ENCODE measurements around the gene GALNT9. TPM values are rescaled to one million over a fixed set of nuclear protein-coding genes. Genes with fewer than 3 reads are reported as not detected.

GALNT9 gene
- total RNA-seq, 1 donor from 2014 or later = not detected

DNA sequence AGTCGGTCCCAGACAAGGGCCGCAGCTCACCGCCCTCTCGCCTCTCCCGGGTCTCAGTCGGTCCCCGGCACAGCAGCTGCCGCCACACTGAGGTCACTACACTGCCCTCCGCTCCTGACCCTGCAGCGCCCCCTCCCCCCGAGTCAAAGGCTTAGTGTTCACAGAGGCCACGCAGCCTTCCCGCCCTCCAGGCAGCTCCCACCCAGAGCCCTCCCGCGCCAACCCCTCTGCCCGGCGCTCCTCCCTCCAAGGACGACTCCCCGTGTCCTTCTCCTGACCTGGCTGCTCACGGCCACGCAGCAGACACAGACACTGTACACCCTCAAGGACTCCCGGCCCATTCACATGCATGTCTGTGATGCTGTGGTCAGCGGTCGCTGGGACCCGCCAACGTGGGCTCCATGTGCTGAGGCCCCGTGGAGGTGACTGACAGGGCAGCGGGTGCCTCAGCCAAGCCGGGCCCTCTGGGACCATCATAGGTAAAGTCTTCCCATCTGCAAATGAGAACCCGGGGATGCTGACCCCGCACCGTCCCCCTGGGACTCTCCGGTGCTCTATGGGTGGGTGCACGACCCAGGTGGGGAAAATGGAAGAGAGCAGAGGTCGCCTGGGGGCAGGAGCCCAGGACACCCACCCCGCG lies 16.3 kb upstream of the GALNT9 start:
- no peak overlapping the region for H3K27ac Mint-ChIP-seq
- no peaks in the 10 kb centered on the region for H3K36me3 Mint-ChIP-seq (ENCODE audit: low read depth)
- intact Hi-C loops (cut with micrococcal nuclease) = no loop called here
- H3K4me1 Mint-ChIP-seq (ENCODE audit: low read depth) = no peaks in the 10 kb centered on the region
- no peaks in the 10 kb centered on the region for H3K9me3 Mint-ChIP-seq
- peaks cover 6% of the 10 kb centered on the region for H3K27me3 Mint-ChIP-seq (ENCODE audit: low read depth)
- DNase-seq (ENCODE audit: low spot score) = no peak
- H3K4me3 Mint-ChIP-seq (ENCODE audit: low read depth) = no peak overlapping the region

DNA sequence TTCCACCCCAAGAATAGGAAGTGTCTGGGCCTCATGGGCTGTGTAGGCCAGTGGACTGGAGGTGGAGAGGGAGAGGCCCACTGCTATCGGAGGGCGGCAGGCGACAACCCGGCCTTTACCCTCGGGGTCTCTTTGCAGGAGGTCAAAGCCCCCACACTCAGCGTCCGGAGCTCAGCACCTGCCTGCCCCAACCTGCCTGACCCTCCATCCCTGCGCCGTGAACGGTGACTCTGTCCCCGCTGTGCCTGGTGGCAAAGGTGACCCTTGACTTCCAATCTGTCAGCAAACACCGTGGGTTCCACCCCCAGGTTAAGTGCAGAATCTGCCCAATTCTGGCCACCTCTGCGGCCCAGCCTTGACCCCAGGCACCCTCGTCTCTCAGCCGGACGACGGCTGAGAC lies 15.7 kb upstream of the GALNT9 start:
- no peaks in the 10 kb centered on the region for H3K36me3 Mint-ChIP-seq (ENCODE audit: low read depth)
- H3K4me1 Mint-ChIP-seq (ENCODE audit: low read depth) = no peaks in the 10 kb centered on the region

DNA sequence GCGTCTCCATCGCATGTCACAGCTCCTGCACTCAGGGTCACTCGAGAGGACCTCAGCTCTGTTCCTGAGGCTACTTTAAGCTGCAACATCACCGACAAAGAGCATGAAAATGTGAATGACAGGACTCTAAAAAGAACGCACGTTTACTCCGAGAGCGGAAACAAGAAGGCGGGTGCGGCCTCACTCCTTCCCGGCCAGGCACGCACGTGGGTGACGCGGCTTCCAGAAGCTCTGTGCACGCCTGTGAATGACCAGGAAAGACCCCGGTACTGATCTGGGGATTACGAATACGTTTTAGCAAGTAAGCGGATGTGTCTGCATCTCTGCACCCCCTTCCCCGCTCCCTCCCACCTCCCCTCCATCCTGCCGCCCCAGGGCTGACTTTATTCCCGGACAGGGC lies 15.2 kb upstream of the GALNT9 start:
- no peak for DNase-seq (ENCODE audit: low spot score)
- H3K27me3 Mint-ChIP-seq (ENCODE audit: low read depth) = peaks cover 6% of the 10 kb centered on the region
- no peaks in the 10 kb centered on the region for H3K9me3 Mint-ChIP-seq
- intact Hi-C loops (cut with micrococcal nuclease) = no loop called here
- no peaks in the 10 kb centered on the region for H3K36me3 Mint-ChIP-seq (ENCODE audit: low read depth)
- H3K4me1 Mint-ChIP-seq (ENCODE audit: low read depth) = no peaks in the 10 kb centered on the region
- no peak overlapping the region for H3K4me3 Mint-ChIP-seq (ENCODE audit: low read depth)
- H3K27ac Mint-ChIP-seq = no peak overlapping the region

More for the DNA sequence above, 15.7 kb upstream of the GALNT9 start:
- Mint-ChIP-seq H3K9me3 (no peaks in the 10 kb centered on the region), H3K27me3 (ENCODE audit: low read depth) (peaks cover 6% of the 10 kb centered on the region), H3K27ac (no peak overlapping the region), H3K4me3 (ENCODE audit: low read depth) (no peak overlapping the region)
- DNase-seq (ENCODE audit: low spot score) = no peak
- intact Hi-C loops (cut with micrococcal nuclease) = no loop called here

GRCh38 chr12:132344181-132344580 lies 14.8 kb upstream of the GALNT9 start:
- no peak overlapping the region for H3K27ac Mint-ChIP-seq
- H3K4me3 Mint-ChIP-seq (ENCODE audit: low read depth) = no peak overlapping the region
- no peaks in the 10 kb centered on the region for H3K36me3 Mint-ChIP-seq (ENCODE audit: low read depth)
- peaks cover 6% of the 10 kb centered on the region for H3K27me3 Mint-ChIP-seq (ENCODE audit: low read depth)
- H3K9me3 Mint-ChIP-seq = no peaks in the 10 kb centered on the region
- intact Hi-C loops (cut with micrococcal nuclease) = no loop called here
- H3K4me1 Mint-ChIP-seq (ENCODE audit: low read depth) = no peaks in the 10 kb centered on the region
- DNase-seq (ENCODE audit: low spot score) = no peak

- no peak overlapping the region for H3K4me3 Mint-ChIP-seq (ENCODE audit: low read depth)
- no peaks in the 10 kb centered on the region for H3K36me3 Mint-ChIP-seq (ENCODE audit: low read depth)
- DNase-seq (ENCODE audit: low spot score) = no peak
- no peaks in the 10 kb centered on the region for H3K9me3 Mint-ChIP-seq
- H3K27ac Mint-ChIP-seq = no peak overlapping the region
- H3K4me1 Mint-ChIP-seq (ENCODE audit: low read depth) = no peaks in the 10 kb centered on the region
- intact Hi-C loops (cut with micrococcal nuclease) = no loop called here
- peaks cover 6% of the 10 kb centered on the region for H3K27me3 Mint-ChIP-seq (ENCODE audit: low read depth)
Measured at GRCh38 chr12:132343294-132344004, 14.1 kb upstream of the GALNT9 start.

GRCh38 chr12:132342251-132343227 lies 13.2 kb upstream of the GALNT9 start:
- peaks cover 6% of the 10 kb centered on the region for H3K27me3 Mint-ChIP-seq (ENCODE audit: low read depth)
- no peaks in the 10 kb centered on the region for H3K36me3 Mint-ChIP-seq (ENCODE audit: low read depth)
- H3K27ac Mint-ChIP-seq = no peak overlapping the region
- intact Hi-C loops (cut with micrococcal nuclease) = no loop called here
- DNase-seq (ENCODE audit: low spot score) = no peak
- no peaks in the 10 kb centered on the region for H3K4me1 Mint-ChIP-seq (ENCODE audit: low read depth)
- H3K9me3 Mint-ChIP-seq = no peaks in the 10 kb centered on the region
- no peak overlapping the region for H3K4me3 Mint-ChIP-seq (ENCODE audit: low read depth)

GRCh38 chr12:132341318-132342050 lies 12.1 kb upstream of the GALNT9 start:
- Mint-ChIP-seq H3K27me3 (ENCODE audit: low read depth) (peaks cover 6% of the 10 kb centered on the region), H3K36me3 (ENCODE audit: low read depth) (no peaks in the 10 kb centered on the region), H3K4me1 (ENCODE audit: low read depth) (no peaks in the 10 kb centered on the region), H3K9me3 (no peaks in the 10 kb centered on the region), H3K4me3 (ENCODE audit: low read depth) (no peak overlapping the region), H3K27ac (no peak overlapping the region)
- intact Hi-C loops (cut with micrococcal nuclease) = no loop called here
- DNase-seq (ENCODE audit: low spot score) = no peak

DNA sequence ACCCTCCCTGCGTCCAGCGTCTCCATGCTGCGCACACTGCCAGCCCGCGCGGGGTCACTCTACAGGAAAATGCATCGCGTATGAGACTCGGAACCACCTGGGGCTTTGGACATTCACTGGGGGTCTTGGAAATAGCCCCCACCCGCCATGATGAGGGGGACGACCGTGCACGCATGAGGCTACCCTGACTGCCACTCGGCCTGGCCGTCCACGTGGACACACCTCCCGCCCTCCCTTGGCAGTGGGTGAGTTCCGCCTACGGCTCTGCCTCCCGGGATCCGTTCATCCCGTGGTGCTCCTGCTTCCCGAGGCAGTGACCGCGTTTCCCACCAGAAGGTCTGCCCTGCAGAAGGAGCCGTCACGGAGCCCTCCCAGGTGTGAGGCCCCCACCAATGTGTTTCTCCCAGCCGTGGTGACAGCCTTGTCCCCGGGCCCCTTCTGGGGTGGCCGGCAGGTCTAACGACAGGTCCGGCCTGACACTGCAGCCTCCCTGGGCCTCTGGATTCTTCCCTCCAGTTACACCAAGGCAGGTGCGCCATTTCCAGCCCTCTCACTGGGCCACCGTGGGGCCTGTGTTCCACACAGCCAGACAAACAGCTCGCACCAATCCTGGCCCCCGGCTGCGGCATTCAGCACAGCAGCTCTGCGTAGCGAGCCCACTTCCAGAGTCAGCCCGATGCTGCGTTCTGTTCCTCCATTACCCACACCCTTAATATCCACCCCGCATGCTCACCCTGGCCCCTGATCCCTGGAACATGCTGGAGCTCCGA lies 11.1 kb upstream of the GALNT9 start:
- H3K27ac Mint-ChIP-seq = no peak overlapping the region
- no peak for DNase-seq (ENCODE audit: low spot score)
- peaks cover 6% of the 10 kb centered on the region for H3K27me3 Mint-ChIP-seq (ENCODE audit: low read depth)
- peaks cover 1% of the 10 kb centered on the region for H3K9me3 Mint-ChIP-seq
- H3K4me3 Mint-ChIP-seq (ENCODE audit: low read depth) = no peak overlapping the region
- H3K4me1 Mint-ChIP-seq (ENCODE audit: low read depth) = no peaks in the 10 kb centered on the region
- no peaks in the 10 kb centered on the region for H3K36me3 Mint-ChIP-seq (ENCODE audit: low read depth)
- intact Hi-C loops (cut with micrococcal nuclease) = no loop called here

DNA sequence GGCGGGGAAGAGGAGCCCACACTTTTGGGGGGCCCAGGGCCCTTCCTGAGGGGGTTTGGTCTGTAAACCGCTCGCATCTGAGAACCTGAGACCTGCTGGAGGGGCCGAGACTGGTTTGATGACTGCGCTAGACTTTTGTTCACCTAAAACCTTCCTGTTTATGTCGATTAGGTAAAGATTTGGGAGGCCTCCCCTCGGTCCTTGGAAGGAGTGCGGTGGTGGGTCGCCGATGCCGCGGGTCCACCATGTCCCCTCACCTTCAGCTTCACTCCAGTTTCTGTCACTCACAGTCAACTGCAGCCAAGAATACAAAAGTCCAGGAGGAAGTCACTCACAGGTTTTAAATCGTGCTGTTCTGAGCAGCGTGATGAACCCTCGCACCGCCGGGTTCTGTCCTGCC lies 10.5 kb upstream of the GALNT9 start:
- Mint-ChIP-seq H3K36me3 (ENCODE audit: low read depth) (no peaks in the 10 kb centered on the region), H3K27me3 (ENCODE audit: low read depth) (peaks cover 6% of the 10 kb centered on the region), H3K4me3 (ENCODE audit: low read depth) (no peak overlapping the region), H3K4me1 (ENCODE audit: low read depth) (no peaks in the 10 kb centered on the region), H3K9me3 (peaks cover 3% of the 10 kb centered on the region), H3K27ac (no peak overlapping the region)
- no peak for DNase-seq (ENCODE audit: low spot score)
- intact Hi-C loops (cut with micrococcal nuclease) = no loop called here

GRCh38 chr12:132338781-132339180 lies 9.4 kb upstream of the GALNT9 start:
- Mint-ChIP-seq H3K27ac (no peak overlapping the region), H3K4me3 (ENCODE audit: low read depth) (no peak overlapping the region), H3K36me3 (ENCODE audit: low read depth) (no peaks in the 10 kb centered on the region), H3K27me3 (ENCODE audit: low read depth) (peaks cover 6% of the 10 kb centered on the region), H3K4me1 (ENCODE audit: low read depth) (no peaks in the 10 kb centered on the region), H3K9me3 (peaks cover 3% of the 10 kb centered on the region)
- DNase-seq (ENCODE audit: low spot score) = no peak
- intact Hi-C loops (cut with micrococcal nuclease) = no loop called here

- Mint-ChIP-seq H3K9me3 (peaks cover 3% of the 10 kb centered on the region), H3K4me1 (ENCODE audit: low read depth) (no peaks in the 10 kb centered on the region), H3K27ac (no peak overlapping the region), H3K36me3 (ENCODE audit: low read depth) (no peaks in the 10 kb centered on the region), H3K27me3 (ENCODE audit: low read depth) (peaks cover 4% of the 10 kb centered on the region), H3K4me3 (ENCODE audit: low read depth) (no peak overlapping the region)
- no peak for DNase-seq (ENCODE audit: low spot score)
- intact Hi-C loops (cut with micrococcal nuclease) = no loop called here
Measured at GRCh38 chr12:132338311-132338710, 8.9 kb upstream of the GALNT9 start.

GRCh38 chr12:132337557-132337956 lies 8.2 kb upstream of the GALNT9 start:
- H3K4me3 Mint-ChIP-seq (ENCODE audit: low read depth) = no peak overlapping the region
- no peak for DNase-seq (ENCODE audit: low spot score)
- peaks cover 3% of the 10 kb centered on the region for H3K9me3 Mint-ChIP-seq
- H3K27me3 Mint-ChIP-seq (ENCODE audit: low read depth) = no peaks in the 10 kb centered on the region
- intact Hi-C loops (cut with micrococcal nuclease) = no loop called here
- no peaks in the 10 kb centered on the region for H3K36me3 Mint-ChIP-seq (ENCODE audit: low read depth)
- H3K4me1 Mint-ChIP-seq (ENCODE audit: low read depth) = no peaks in the 10 kb centered on the region
- H3K27ac Mint-ChIP-seq = no peak overlapping the region
